ENCODE data around the gene CMIP. TPM values are rescaled to one million over a fixed set of nuclear protein-coding genes. Genes with fewer than 3 reads are reported as not detected.
"Not testable (repeated sequence)": the region's sequence is repeated elsewhere in the genome, so short reads cannot be mapped to it uniquely, and the experiment has no call there.

The CMIP gene
- total RNA-seq, 1 experiment from 2014 or later, result 53.6 TPM

GRCh38 chr16:81520560-81521135 is 76.0 kb downstream of the CMIP start:
- H3K27me3 Mint-ChIP-seq (ENCODE audit: insufficient read depth, unreplicated experiment), result no peaks in the 10 kb centered on the region
- H3K9me3 Mint-ChIP-seq (ENCODE audit: unreplicated experiment), result no peaks in the 10 kb centered on the region
- peaks cover 27% of the 10 kb centered on the region for H3K4me1 Mint-ChIP-seq (ENCODE audit: insufficient read depth, unreplicated experiment)
- peaks cover 16% of the 10 kb centered on the region for H3K36me3 Mint-ChIP-seq (ENCODE audit: insufficient read depth, unreplicated experiment)
- no peak for DNase-seq (ENCODE audit: unreplicated experiment)
- BruUV-seq (replicated peaks), result no TSS peak
- no peak for TF ChIP-seq CTCF (IDR thresholded peaks at IDR 0.05; ENCODE audit: unreplicated experiment)
- no peak overlapping the region for H3K4me3 Mint-ChIP-seq (ENCODE audit: unreplicated experiment)
- ChIA-PET CTCF (interaction anchor here (0.5 to 1.4 kb wide), 2 partner anchors 14 to 27 kb away, joined by 3 read pairs; no protein-coding TSS in a partner anchor), POLR2A (interaction anchor here (0.8 to 1.5 kb wide), 2 partner anchors 26 to 42 kb away, joined by 3 read pairs; no protein-coding TSS in a partner anchor)
- intact Hi-C loops (cut with micrococcal nuclease), result loop anchor here (10.0 kb wide), 1 partner anchor 116 kb away; no protein-coding TSS in a partner anchor
- no peak overlapping the region for H3K27ac Mint-ChIP-seq (ENCODE audit: low read depth, unreplicated experiment)

- no peak for DNase-seq (ENCODE audit: unreplicated experiment)
- CTCF ChIA-PET, result interaction anchor here (0.5 to 0.8 kb wide), 5 partner anchors 14 to 192 kb away, joined by 3 to 4 read pairs (median 3); no protein-coding TSS in a partner anchor
- no TSS peak for BruUV-seq (replicated peaks)
- H3K9me3 Mint-ChIP-seq (ENCODE audit: unreplicated experiment), result no peaks in the 10 kb centered on the region
- H3K27ac Mint-ChIP-seq (ENCODE audit: low read depth, unreplicated experiment), result peak overlapping the region; percentile 57
- no peaks in the 10 kb centered on the region for H3K27me3 Mint-ChIP-seq (ENCODE audit: insufficient read depth, unreplicated experiment)
- TF ChIP-seq CTCF (IDR thresholded peaks at IDR 0.05; ENCODE audit: unreplicated experiment), result no peak
- intact Hi-C loops (cut with micrococcal nuclease), result loop anchor here (10.0 kb wide), 1 partner anchor 116 kb away; no protein-coding TSS in a partner anchor
- POLR2A ChIA-PET, result interaction anchor here (0.7 to 1.5 kb wide), 4 partner anchors 9 to 59 kb away, joined by 3 to 4 read pairs (median 3); no protein-coding TSS in a partner anchor
- no peak overlapping the region for H3K4me3 Mint-ChIP-seq (ENCODE audit: unreplicated experiment)
- H3K36me3 Mint-ChIP-seq (ENCODE audit: insufficient read depth, unreplicated experiment), result peaks cover 16% of the 10 kb centered on the region
- H3K4me1 Mint-ChIP-seq (ENCODE audit: insufficient read depth, unreplicated experiment), result peaks cover 33% of the 10 kb centered on the region
These were observed 76.6 kb downstream of the CMIP start for GRCh38 chr16:81521141-81521626.

DNA sequence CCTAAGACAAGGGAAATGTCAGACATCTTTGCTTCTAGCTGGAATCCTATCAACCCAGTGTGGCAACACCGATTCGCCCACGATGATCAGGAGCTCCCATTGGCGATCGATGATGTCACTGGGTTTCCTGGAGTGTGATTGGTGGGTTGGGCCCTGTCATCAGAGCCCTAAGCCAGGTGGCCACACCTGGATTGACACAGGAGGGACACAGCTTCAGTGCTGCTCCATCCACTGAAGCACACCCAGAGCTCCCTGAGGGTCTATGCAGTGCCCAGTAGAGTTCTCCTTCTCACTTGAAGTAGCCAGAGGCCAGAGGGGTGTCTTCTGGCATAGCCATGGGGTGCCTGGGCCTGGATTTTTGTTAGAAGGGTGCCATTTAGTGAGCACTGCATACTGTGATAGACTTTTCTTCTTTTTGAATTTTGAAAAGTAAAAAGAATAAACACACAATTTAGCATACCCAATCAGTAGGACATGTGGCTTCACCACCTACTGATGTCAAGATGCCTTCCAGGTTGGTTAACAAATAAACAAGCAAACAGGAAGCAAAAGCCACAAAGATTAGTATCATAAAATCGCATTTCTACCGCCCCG is 77.6 kb downstream of the CMIP start:
- BruUV-seq (replicated peaks), result no TSS peak
- POLR2A ChIA-PET, result interaction anchor here (0.7 to 3.5 kb wide), 7 partner anchors 8 to 75 kb away, joined by 3 to 20 read pairs (median 3); no protein-coding TSS in a partner anchor
- peak; percentile 22 for DNase-seq (ENCODE audit: unreplicated experiment)
- CTCF ChIA-PET, result interaction anchor here (0.7 to 1.6 kb wide), 3 partner anchors 9 to 65 kb away, joined by 3 to 5 read pairs (median 3); no protein-coding TSS in a partner anchor
- no peaks in the 10 kb centered on the region for H3K27me3 Mint-ChIP-seq (ENCODE audit: insufficient read depth, unreplicated experiment)
- H3K36me3 Mint-ChIP-seq (ENCODE audit: insufficient read depth, unreplicated experiment), result peaks cover 20% of the 10 kb centered on the region
- H3K9me3 Mint-ChIP-seq (ENCODE audit: unreplicated experiment), result no peaks in the 10 kb centered on the region
- no peak overlapping the region for H3K4me3 Mint-ChIP-seq (ENCODE audit: unreplicated experiment)
- intact Hi-C loops (cut with micrococcal nuclease), result loop anchor here (10.0 kb wide), 1 partner anchor 117 kb away; no protein-coding TSS in a partner anchor
- H3K27ac Mint-ChIP-seq (ENCODE audit: low read depth, unreplicated experiment), result peak overlapping the region; percentile 57
- TF ChIP-seq CTCF (IDR thresholded peaks at IDR 0.05; ENCODE audit: unreplicated experiment), result no peak
- H3K4me1 Mint-ChIP-seq (ENCODE audit: insufficient read depth, unreplicated experiment), result peaks cover 40% of the 10 kb centered on the region

DNA sequence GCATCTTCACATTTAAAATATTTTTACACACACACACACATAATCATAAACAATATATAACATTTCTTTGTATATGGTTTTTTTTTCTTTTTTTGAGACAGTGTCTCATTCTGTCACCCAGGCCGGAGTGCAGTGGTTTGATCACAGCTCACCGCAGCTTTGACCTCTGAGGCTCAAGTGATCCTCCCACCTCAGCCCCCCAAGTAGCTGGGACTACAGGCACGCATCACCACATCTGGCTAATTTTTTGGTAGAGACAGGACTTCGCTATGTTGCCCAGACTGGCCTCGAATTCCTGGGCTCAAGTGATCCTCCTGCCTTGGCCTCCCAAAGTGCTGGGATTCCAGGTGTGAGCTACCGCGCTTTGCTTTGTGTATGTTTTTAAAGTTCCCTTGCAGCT is 78.2 kb downstream of the CMIP start:
- BruUV-seq (replicated peaks); H3K9me3 Mint-ChIP-seq (ENCODE audit: unreplicated experiment); DNase-seq (ENCODE audit: unreplicated experiment); H3K27me3 Mint-ChIP-seq (ENCODE audit: insufficient read depth, unreplicated experiment): not testable (repeated sequence)
- Mint-ChIP-seq H3K36me3 (ENCODE audit: insufficient read depth, unreplicated experiment) (peaks cover 25% of the 10 kb centered on the region), H3K4me1 (ENCODE audit: insufficient read depth, unreplicated experiment) (peaks cover 44% of the 10 kb centered on the region), H3K4me3 (ENCODE audit: unreplicated experiment) (peak overlapping the region; percentile 23), H3K27ac (ENCODE audit: low read depth, unreplicated experiment) (peak overlapping the region; percentile 86)
- intact Hi-C loops (cut with micrococcal nuclease), result loop anchor here (10.0 kb wide), 1 partner anchor 118 kb away; no protein-coding TSS in a partner anchor
- ChIA-PET POLR2A (interaction anchor here (1.0 to 3.5 kb wide), 8 partner anchors 10 to 117 kb away, joined by 3 to 20 read pairs (median 6); no protein-coding TSS in a partner anchor), CTCF (interaction anchor here (1.6 to 1.9 kb wide), 2 partner anchors 10 to 119 kb away, joined by 5 read pairs; no protein-coding TSS in a partner anchor)
